Anterior cingulate cortex (tissue), 58 donors: Measurements from ENCODE around the gene EGFLAM.

Source experiments
- DNase-seq, 58 donors: peaks; one replicate each; lab custom pipeline; 2025; lab: John Stamatoyannopoulos, UW

The EGFLAM gene

DNA sequence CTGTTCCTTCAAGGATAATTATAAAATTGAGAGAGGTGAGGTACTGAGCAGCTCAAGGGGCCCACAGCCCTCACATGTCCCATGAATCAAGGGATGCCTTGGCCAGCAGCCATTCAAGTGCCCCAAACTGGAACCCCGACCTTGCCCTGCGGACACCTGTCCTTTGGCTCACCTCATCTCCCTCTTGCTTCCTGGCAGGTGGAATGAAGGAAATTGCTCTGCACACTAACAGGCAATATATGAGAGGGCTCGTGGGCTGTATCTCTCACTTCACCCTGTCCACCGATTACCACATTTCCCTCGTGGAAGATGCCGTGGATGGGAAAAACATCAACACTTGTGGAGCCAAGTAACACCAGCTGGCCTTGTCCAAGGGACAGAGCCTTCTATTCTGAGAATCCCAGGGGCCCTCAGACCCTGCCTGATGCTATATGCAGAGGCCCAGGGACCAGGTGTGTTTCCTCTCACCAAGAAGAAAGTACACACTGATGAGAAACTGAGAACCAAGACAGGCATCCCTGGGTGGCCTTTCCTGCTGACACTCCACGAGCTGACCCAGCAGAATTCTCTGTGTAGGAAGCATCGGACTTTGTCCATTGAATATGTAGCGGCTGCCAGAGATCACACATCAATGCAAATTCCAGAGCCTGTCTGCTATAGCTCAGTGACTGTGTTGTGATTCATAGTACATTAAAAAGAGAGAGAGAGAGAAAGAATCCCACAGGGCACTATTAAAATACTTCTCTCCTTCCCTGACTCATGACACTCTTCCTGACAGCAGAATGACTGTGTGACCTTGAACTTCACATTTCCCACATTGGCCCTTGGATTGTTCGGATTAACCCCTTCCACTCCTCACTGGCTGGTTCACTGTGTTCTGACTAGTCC lies 205.5 kb downstream of the EGFLAM start:
- peak in 1 of 58 donors; percentile 9 for DNase-seq

DNA sequence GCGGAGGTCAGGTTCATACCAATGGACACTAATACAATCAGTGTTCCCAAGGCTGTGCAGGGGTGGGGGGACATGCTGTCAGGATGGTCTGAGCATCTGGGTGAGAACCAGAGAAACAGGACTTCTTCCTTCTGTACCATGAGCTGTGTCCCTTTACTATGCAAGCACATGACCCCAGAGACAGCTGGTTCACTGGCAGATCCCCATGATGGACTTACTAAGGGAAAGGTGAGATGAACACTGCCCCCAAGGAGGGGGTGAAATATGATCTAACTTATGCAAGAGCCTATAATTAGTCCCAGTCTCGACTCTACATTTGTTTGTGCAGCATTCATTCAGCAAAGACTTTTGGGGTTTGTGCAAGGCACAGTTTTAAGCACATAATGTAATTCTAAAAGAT lies 206.7 kb downstream of the EGFLAM start:
- DNase-seq = no peak

DNA sequence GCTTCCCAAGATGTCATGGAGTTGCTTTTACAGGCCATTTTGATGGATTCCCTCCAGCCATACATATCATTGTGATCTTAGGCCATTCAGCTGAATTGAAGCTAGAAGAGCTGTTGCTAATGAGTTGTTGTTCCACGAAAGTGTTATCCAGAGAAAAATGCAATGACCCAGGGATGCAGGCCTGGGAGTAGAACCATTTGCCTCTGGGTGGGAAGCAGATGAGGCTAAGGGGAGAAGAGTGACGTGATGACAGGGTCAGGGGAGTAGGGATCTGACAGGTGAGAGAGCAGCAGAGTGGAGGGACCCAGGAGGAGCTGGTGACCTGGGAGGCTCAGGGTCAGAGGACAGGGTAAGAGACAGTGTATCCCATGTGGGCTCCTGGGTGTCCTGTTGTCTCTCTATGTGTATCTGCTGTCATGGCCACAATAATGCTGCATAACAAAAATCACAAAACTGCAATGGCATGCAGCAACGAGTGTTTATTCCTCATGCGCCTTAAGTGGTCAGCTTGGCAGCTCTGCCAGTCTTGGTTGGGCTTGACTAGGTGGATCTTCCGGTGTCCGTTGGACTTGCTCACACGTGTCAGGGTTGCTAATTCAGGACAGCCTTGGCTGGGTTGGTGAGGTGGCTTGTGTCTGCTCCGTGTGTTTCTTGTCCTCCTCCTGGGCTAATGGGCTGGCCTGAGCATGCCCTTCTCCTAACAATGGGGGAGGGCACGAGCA lies 207.5 kb downstream of the EGFLAM start:
- no peak for DNase-seq

DNA sequence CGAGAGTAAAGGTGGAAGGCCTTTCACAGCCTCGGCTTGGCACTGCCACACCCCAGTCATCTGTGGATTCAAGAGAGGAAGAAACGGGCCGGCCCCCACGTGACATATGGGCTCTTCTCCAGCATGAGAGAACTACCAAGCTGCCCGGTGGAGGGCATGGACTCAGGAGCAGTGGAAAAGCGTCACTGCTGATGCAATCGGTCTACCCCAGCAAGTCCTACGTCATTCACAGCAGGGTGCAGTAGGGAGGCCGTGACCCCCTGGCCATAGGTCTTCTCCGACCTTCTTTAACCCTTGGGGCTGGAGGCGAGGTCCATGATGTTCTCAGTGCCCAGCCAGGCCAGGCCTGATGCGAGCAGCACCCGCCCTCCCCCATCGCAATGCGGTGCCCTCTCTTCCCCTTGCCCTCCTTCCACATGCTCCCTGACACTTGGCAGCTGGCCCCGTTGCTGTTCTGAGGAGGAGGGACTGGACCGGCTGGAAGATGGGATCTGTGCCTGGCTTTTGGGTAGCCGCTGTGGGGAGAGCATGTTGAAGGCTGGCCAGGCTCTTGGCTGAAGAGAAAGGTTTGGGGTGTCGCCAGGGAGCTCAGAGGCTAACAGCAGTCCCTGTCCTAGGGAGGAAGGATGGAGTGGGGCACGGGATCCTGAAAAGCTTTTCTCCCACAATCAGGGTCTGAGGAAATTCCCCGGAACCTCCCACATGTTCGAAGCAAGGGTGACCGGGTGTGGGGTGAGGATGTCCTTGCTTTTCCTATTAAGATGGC lies 208.2 kb downstream of the EGFLAM start:
- peak in 54 of 58 donors; percentile 18 to 87 (median 70) for DNase-seq

DNA sequence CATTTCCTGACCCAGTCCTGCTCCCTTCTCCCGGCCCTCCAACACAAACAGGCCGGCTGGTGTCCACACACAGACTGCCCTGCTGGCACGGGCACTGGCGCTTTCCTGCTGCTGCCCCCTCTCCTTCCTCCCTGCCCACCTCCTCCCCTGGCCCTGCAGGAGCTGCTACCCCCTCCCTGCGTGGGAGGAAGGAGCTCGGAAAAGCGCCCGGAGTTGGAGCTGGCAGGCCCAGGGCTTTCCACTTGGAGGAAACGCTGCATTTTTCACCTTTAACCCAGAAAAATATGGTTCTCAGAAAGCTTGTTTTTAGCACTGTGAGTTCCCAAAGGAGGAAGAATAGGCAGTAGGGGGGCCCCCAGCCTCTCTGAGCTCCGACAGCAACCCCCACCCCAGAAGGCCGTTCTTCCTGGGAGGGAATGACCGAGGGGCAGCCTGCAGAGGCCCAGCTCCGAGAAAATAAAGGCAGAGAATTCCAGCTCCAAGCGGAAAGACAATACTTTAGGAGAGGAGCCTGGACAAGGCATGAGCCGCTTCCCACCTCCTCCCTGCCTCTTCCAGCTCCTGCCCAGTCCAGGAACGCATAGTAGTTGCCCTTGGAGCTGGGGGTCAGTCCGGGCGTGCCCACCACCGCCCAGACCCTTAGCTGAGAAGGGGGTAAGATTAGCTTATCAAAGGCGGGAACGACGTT lies 209.1 kb downstream of the EGFLAM start:
- DNase-seq = peak in 46 of 58 donors; percentile 16 to 80 (median 54)

DNA sequence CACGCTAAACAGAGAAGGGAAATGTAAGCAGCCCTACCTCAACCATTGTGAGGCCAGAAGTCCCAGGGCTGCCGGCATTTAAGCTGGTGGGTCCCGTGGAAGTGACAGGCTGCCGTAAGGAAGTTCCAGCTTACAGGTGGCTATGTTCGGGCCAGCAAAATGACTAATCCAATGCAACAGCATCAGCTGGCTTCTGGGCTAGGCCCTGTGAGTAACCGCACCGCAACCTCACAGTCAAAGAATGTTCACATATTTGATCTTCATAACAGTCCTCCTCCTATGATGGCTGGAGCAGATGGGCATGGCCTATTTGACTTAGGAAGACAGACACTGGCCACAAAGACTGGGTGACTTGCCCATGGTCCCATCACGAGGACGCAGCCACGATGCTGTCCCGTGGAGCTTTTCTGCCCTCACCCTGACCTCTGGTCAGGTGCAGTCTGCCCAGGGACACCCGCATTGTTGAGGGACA lies 209.9 kb downstream of the EGFLAM start:
- DNase-seq = no peak

DNA sequence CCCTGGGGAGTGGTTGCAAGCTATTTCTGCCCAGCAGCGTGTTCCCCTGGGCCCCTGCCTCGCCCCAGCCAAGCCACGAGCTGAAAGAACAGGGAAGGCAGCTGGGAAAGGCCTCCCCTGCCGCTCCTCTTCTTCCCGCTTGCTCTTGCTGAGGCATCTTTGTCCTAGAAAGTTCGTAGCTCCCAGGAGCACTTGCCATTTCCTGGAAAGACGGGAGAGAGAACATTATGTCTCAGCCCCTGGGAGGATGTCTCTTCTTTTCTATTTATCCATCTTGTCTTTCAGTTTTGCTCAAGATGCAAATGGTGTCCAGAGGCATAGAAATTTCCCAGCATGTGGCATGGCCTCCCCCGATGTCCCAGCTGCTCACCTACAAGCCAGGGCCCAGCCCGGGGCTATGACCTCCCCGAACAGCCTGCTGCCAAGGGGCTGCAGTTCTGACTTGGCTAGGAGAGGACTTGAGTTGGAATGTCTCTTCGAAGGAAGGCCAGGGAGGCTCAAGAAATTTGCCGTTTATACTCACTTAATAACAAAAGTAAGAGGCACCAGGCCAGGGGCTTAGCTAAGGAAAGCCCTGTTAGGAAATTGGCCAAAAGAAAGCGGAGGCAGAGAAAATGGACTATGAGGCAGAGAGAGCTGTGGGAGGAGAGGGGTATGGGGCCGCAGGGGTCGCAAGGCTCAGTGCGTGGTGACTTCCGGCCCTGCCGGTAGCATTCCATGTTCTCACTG lies 210.8 kb downstream of the EGFLAM start:
- DNase-seq = peak in 34 of 58 donors; percentile 16 to 83 (median 45)

DNA sequence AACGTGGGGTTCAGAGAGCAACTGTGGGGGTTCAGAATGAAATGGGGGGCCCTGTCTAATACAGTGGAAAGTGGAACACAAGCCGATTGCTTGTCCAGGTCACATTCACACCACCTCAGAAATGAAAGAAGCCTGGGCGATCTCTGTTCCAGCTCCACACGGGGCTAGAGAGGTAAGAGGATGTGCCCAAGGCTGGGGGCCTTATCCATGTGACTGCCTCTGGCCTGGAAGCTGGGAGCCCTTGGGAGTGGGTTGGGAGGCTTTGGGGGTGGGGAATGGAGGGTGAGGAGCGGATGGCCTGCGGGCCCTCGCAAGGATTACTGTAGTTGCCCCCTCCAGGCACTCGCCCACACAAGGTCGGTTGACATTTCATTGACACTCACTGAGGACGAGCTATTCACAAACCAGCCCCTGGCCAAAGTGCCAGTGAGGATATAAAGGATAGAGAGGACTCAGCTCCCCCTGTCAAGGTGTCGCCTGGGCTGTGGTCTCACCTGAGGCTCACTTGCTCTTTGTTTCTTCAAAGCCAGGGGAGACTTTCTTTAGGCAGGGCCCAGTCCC lies 211.4 kb downstream of the EGFLAM start:
- DNase-seq = no peak

DNA sequence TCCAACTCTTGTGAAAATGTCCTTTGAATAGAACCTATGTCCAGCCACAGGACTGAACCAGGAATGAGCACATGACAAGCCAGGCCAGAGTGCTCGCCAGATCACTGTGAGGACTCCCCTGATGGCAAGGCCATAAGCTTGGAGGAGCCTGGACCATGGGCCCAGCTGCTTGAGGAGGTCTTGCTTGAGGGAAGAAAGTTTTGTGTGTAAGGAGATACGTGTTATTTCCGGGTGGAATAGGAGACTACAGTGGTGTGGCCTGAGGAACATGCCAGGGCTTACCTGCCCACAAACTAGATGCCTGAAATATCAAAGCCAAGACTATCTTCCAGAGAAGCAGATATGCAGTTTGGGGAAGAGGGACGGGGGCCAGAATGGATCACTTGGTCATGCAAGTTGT lies 213.3 kb downstream of the EGFLAM start:
- DNase-seq = no peak

DNA sequence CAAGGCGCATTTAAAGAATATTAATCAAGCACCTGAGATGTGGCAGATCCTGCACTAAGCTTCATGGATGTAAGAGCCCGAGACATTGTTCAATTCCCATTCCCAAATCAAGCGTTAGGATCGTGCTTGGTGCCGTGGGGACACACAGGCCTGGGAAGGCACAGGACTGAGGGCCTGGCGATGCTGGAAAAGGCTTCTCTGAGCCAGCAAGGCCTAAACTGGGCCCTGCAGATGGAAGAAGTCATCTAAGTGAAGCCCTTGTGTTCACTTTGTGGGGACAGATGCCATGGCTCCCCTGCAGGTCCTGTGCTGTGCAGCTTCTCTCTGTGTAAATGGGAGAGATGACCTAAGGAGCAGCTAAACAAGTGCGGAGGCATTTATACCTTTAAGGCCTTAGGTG lies 214.2 kb downstream of the EGFLAM start:
- no peak for DNase-seq

DNA sequence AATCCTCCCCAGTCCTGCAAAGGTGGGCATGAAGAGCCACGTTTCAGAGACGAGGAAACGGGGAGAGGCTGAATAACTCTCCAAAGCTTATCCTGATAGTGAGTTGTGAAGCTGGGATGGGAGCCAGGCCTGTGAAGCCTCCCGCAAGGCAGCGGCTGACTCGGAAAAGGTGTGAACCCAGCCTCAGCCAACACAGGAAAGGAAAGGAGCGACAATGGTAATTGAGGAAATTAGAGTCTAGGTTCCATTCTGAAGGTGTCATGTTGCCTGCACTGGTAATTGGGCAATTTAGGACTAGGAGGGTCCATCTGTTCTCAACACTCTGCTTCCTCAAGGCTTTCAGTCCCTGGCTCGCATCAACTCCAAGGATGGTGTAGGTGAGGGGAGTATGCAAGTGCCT lies 214.6 kb downstream of the EGFLAM start:
- DNase-seq = peak in 10 of 58 donors; percentile 4 to 37 (median 16)

DNA sequence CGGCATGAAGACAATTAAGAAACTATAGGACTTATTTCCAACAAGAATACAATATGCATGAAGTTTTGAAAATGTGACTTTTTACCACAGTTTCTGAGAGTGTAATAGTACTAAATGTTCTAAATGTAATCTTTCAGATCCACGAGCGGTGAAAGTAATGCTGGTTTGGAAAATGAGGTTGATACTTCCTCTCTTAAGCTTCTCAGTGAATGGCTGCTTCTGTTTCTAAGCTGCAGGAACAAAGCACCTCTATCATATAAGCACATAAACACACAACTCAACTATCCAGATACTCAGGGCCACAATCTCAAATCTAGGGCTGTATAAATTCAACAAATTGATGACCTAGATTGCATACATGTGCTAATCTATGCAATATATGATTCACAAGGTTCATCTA lies 219.8 kb downstream of the EGFLAM start:
- DNase-seq = no peak

DNA sequence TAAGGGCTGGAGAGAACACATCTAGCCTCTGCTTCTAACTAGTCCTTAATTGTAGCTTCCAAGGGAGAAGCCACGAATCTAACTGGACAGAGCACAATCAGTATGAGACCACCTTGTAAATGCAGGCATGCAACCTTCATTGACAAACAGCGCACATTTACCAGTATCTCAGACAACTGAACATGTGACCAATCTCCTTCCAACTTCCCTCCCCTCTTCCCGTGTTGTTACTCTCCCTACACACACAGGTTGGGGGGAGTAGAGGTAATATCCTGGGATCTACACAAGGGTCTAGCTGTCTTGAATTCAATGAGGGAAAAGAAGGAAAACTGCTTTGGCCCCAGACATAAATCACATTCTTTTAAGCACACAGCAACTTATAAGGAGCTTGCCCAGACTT lies 220.5 kb downstream of the EGFLAM start:
- DNase-seq = no peak

DNA sequence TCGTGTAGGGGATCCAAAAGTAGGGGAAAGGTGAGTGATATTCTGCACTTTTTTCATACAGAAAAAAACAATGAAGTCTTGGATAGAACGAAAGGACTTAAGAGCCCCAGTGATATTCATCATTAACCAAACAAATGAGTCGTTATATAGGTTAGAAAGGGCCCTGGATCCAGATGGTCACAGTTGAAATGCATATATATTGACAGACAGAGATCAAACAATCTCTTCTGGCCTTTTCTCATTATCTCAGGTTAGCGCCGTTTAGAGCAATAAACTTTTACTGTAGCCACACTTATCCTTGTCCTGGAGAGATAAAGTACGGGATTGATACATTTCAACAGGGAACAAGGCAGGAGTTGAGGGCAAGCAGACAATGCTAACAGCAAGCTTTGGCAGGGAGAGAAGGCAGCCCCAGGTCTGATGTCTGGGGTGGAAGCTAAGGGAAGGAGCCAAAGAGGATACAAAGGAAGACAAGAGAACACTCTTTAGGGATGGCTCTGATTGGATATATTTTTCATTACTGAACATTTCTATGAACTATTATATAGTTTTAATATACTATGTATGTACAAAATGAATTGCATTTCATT lies 221.1 kb downstream of the EGFLAM start:
- no peak for DNase-seq

DNA sequence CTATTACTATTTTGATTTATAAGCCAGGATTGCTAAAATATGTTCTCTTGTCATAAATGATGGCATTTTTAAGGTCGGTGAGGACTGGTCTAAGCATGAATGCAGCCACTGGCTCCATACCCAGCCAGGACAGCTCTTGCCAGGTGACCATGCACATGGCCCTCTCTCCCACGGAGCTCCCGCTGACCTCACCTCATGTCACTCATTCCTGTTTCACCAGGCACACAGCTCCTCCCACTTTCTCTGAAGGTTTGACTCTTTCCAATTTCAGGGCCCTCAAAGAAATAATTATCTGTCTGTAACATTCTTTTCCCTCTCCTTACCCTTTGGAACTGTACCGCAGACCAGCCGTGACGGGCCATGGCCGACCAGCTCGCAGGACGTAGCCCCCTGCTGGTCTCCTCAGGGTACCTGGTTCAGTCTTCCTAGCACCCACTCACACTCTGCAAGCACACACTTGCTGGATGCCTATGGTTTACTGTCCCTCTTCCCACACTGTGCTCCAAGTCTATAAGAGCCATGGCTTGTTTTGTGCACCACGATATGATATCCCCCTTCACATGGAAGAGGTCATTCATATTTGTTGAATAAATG lies 225.5 kb downstream of the EGFLAM start:
- DNase-seq = no peak

DNA sequence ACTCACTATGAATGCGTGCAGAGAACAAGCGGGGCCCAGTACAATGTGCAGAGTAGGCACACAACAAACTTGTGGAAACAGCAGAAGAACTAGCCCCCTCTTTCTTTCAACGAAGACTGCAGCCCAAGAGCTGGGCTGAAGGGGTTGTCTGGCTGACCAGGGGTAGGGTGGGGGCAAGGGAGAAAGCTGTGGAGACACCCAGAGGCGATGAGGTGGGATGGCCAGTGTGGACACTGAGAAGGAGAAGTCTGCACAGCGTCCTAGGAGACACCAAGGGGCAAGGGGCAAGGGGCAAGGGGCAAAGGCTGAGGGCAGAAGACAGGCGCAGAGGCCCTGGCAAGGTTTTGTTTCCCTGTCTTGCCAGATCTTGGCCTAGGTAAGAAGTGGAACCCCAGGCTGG lies 235.8 kb downstream of the EGFLAM start:
- no peak for DNase-seq

DNA sequence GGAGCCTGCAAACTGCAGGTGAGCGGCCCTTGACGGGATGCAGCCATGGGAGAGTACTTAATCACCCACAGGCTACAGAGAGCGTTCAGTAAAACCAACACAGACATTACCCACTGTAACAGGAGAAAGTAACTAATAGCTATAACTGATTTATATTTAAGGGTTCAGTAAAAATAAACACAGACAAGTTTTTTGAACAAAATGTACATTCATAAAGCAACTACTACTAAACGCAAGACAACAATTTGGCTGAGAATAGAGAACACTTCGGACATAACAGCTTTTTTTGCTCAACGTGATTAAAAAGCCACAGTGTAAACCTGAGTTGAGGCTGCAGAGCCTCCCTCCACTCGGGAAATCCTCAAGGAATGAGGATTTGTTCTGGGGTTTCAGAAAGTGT lies 236.4 kb downstream of the EGFLAM start:
- no peak for DNase-seq

DNA sequence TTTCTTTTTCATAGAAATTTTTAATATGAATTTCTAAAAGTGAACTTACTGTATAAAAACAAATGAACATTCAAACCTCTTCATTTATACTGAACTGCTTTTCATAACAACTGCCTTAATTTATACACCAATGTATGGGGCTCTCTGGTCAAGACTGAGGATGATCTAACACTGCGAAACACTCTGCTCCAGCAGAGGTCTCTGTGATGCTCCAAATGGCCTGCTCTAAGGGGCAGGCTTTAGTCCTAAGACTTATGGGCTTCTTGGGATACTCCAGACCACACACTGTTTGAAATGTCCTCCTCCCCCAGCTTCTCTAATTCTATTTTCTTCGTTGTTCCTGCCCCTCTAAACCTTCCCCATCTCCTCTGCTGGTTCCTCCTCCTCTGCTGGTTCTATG lies 239.6 kb downstream of the EGFLAM start:
- DNase-seq = peak in 1 of 58 donors; percentile 2
